Retinal pigment epithelial cell (primary cell): ENCODE results near the gene C4BPA.
A peak's percentile ranks its signal among the peaks of the same experiment; 100 is the strongest.

Experiments
- DNase-seq: peaks from one replicate; pipeline ENCODE4 v3.0.0-alpha.2; 2010; ENCODE audit warnings: low read depth
- H3K4me3 ChIP-seq: 2 replicates; pipeline ENCODE4 v1.5.1; 2011; ENCODE audit warnings: mild to moderate bottlenecking, low read length, control low read depth, moderate library complexity
- TF ChIP-seq, protein P1 (sequence below): conservative IDR thresholded peaks from 2 replicates; pipeline ENCODE4 v1.5.1; 2011; ENCODE audit warnings: low read depth, low read length, control low read depth, inconsistent platforms

Gene C4BPA

DNA sequence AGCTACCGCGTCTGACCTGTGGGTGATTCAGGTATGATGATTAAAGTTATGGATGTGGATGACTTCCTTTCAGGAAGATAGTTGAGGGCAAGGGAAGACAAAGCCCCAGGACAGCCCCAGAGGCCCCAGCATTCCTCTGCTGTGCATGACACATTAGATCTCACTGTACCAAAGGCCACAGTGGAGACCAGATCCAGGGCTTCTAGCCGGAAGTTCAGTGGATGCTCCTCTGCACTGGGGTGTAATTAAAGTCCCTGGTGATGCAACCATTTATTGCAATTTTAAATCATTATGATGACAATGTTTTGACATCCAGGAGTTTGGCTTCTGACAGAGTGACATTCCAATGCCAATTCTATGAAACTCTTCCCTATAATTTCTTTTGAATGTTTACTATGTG lies 5.0 kb downstream of the C4BPA start:
- H3K4me3 ChIP-seq: no peak overlapping the region
- TF ChIP-seq, protein P1, sequence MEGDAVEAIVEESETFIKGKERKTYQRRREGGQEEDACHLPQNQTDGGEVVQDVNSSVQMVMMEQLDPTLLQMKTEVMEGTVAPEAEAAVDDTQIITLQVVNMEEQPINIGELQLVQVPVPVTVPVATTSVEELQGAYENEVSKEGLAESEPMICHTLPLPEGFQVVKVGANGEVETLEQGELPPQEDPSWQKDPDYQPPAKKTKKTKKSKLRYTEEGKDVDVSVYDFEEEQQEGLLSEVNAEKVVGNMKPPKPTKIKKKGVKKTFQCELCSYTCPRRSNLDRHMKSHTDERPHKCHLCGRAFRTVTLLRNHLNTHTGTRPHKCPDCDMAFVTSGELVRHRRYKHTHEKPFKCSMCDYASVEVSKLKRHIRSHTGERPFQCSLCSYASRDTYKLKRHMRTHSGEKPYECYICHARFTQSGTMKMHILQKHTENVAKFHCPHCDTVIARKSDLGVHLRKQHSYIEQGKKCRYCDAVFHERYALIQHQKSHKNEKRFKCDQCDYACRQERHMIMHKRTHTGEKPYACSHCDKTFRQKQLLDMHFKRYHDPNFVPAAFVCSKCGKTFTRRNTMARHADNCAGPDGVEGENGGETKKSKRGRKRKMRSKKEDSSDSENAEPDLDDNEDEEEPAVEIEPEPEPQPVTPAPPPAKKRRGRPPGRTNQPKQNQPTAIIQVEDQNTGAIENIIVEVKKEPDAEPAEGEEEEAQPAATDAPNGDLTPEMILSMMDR: no peak
- no peak for DNase-seq

DNA sequence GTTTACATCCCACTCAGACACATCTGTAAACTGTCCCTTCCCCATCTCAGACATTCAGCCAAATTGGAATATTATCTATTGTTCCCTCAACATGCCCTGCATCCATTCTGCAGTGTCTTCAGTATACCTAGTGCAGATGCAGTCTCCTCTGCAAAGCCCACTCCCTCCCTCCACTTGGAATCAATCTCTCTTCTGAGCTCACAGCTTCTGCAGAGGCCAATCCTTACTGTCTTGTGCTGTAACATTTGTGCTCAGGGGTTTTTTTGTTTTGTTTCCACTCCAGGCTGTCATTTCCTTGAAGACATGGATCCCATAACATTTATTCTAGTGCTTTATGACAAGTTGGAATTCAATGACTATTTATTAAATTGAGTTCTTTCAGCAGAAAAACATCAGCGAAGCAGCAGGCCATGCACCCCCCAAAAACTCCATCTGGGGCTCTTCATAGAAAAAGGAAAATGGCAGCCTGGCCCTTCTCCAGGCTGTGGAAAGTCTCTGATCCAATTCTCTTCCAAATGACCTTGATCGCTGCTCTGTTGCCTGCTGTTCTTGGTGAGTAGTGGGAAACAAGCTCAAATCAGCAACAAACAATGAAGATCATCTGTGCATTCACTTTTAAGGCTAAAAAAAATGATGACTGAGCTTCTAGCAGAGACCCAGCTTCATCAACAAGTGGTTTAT lies 8.7 kb downstream of the C4BPA start:
- TF ChIP-seq, protein P1: no peak
- H3K4me3 ChIP-seq: no peak overlapping the region
- DNase-seq: no peak

DNA sequence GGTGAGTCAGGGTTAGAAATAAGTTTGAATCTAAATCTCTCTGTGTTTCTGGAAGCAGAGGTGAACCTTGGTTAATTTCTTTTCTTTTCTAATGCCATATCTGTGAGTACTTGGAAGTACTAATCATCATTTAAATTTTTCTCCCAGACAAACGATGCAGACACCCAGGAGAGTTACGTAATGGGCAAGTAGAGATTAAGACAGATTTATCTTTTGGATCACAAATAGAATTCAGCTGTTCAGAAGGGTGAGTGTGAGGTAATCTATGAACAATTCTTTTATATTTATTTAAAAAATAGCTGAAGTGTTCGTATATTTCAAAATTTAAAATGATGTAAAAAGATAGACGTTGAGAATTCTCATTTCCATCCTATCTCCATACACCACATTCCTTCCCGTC lies 11.2 kb downstream of the C4BPA start:
- H3K4me3 ChIP-seq: no peak overlapping the region
- TF ChIP-seq, protein P1: no peak
- DNase-seq: peak; percentile 29

DNA sequence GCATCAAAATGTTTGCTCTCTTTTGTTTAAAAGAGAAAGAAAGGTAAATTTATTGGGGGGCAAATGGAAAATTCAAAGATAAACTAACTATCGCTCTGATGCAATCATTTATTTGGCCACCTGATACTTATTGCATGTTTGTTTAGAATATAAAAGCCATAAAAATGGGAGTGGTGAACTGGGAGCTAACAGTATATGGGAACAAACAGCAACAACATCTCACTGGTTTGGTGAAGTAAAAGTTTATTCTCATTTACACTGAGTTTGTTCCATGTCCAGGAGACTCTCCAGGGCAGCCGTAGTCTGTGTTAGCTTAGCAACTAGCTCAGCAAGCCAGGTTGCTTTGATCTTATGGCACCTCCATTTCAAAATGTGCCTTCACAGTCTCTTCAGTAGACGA lies 20.4 kb downstream of the C4BPA start:
- DNase-seq: no peak
- TF ChIP-seq, protein P1: no peak
- no peak overlapping the region for H3K4me3 ChIP-seq

DNA sequence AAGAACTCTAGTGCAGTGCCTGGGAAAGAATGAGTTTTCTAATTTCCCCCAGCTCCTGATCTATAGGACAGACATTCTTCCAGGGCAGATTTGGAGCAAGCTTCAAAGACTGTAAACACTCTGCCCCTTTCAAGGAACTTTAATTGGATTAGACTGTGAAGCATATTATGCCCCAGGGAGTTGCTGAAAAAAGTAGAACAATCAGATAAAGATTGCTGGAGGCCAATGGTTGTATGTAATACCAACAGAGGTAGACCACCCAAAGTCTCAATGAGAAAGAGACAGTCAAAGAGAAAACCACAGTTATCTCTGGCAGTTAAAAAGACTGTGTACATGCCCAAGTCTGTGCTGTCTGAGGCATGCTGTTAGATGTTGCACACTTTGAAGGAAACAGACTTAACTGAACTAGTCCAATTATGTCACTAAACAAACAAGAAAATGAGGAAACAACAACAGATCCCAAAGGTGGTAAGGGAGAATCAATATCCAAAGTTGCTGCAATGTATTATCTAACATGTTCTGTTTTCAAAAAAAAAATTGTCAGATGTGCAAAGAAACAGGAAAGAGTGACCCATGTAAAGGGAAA lies 24.4 kb downstream of the C4BPA start:
- no peak overlapping the region for H3K4me3 ChIP-seq
- TF ChIP-seq, protein P1: no peak
- no peak for DNase-seq

DNA sequence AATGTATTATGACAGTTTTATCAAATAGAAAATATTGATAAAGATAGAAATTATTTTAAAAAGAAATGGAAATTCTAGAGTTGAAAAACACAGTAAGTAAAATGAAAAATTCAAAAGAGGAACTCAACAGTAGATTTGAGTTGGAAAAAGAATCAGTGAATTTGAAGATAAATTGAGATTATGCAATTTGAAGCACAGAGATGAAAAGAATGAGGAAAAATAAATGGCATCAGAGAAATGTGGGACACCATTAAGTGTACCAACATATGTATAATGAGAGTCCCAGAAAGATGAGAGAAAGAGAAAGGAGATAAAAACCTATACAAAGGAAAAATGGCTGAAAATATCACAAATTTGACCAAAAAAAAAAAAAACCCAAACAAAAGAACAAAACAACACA lies 25.0 kb downstream of the C4BPA start:
- TF ChIP-seq, protein P1: no peak
- no peak for DNase-seq
- no peak overlapping the region for H3K4me3 ChIP-seq

DNA sequence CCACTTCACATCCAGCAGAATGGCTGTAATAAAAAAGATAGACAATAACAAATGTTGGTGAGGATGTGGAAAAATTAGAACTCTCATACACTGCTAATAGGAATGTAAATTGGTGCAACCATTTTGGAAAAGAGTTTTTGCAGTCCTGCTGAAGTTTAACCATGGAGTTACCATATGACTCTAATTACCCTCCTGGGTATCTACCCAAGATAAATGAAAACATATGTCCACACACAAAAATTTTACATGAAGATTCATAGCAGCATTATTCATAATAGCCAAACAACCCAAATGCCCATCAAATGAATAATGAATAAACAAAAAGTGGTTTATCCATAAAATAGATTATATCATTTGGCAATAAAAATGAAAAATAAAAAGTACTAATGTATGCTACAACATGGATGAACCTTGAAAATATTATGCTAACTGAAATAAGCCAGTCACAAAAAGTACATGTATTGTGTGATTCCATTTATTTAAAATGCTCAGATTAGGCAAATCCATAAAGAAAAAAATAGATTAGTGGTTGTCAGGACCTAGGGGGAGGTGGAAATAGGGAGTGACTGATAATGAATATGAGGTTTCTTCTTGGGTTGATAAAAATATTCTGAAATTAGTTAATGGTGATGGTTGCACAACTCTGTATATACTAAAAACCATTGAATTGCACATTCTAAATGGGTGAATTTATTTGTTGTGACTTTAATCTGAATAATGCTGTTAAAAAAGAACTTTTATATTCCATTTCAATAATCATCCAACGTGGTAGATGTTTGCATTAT lies 26.4 kb downstream of the C4BPA start:
- TF ChIP-seq, protein P1: no peak
- no peak overlapping the region for H3K4me3 ChIP-seq
- DNase-seq: no peak
